ENCODE results near the gene LFNG.
"Not testable (repeated sequence)": the region's sequence is repeated elsewhere in the genome, so short reads cannot be mapped to it uniquely, and the experiment has no call there.

Gene LFNG

GRCh38 chr7:2529161-2530070, 9.8 kb downstream of the LFNG start:
- no peaks in the 10 kb centered on the region for H3K36me3 ChIP-seq (ENCODE audit: low read depth)
- H3K9me3 ChIP-seq (ENCODE audit: severe bottlenecking) = no peaks in the 10 kb centered on the region
- no peaks in the 10 kb centered on the region for H3K27me3 ChIP-seq (ENCODE audit: insufficient read depth, poor library complexity, severe bottlenecking)
- ATAC-seq (ENCODE audit: low read depth) (peak; percentile 54), DNase-seq (ENCODE audit: low spot score) (peak; percentile 71)
- no peak for TF ChIP-seq CTCF (IDR thresholded peaks at IDR 0.05; ENCODE audit: poor library complexity, severe bottlenecking)
- H3K4me3 ChIP-seq (ENCODE audit: severe bottlenecking) = no peak overlapping the region
- peaks cover 41% of the 10 kb centered on the region for H3K4me1 ChIP-seq (ENCODE audit: insufficient read depth, poor library complexity, severe bottlenecking)
- peak overlapping the region; percentile 65 for H3K27ac ChIP-seq (ENCODE audit: poor library complexity, severe bottlenecking)

- ATAC-seq (ENCODE audit: low read depth) = no peak
Observed at GRCh38 chr7:2530071-2530987, 10.8 kb downstream of the LFNG start.

GRCh38 chr7:2530994-2531795, 11.6 kb downstream of the LFNG start:
- peak; percentile 29 for DNase-seq (ENCODE audit: low spot score)
- Histone ChIP-seq H3K27ac (ENCODE audit: poor library complexity, severe bottlenecking) (peak overlapping the region; percentile 65), H3K4me1 (ENCODE audit: insufficient read depth, poor library complexity, severe bottlenecking) (peaks cover 39% of the 10 kb centered on the region)
- H3K36me3 ChIP-seq (ENCODE audit: low read depth); H3K9me3 ChIP-seq (ENCODE audit: severe bottlenecking); H3K27me3 ChIP-seq (ENCODE audit: insufficient read depth, poor library complexity, severe bottlenecking); H3K4me3 ChIP-seq (ENCODE audit: severe bottlenecking): not testable (repeated sequence)
- 0 out of 3 replicates have a peak, but pooled peaks have one; percentile 2 for ATAC-seq (ENCODE audit: low read depth)

More at GRCh38 chr7:2530071-2530987, 10.8 kb downstream of the LFNG start:
- no peak for TF ChIP-seq CTCF (IDR thresholded peaks at IDR 0.05; ENCODE audit: poor library complexity, severe bottlenecking)
- H3K27me3 ChIP-seq (ENCODE audit: insufficient read depth, poor library complexity, severe bottlenecking) = no peaks in the 10 kb centered on the region
- peak; percentile 48 for DNase-seq (ENCODE audit: low spot score)
- H3K36me3 ChIP-seq (ENCODE audit: low read depth) = no peaks in the 10 kb centered on the region
- H3K4me1 ChIP-seq (ENCODE audit: insufficient read depth, poor library complexity, severe bottlenecking) = peaks cover 39% of the 10 kb centered on the region
- H3K4me3 ChIP-seq (ENCODE audit: severe bottlenecking) = no peak overlapping the region
- no peaks in the 10 kb centered on the region for H3K9me3 ChIP-seq (ENCODE audit: severe bottlenecking)
- H3K27ac ChIP-seq (ENCODE audit: poor library complexity, severe bottlenecking) = peak overlapping the region; percentile 65

- not testable (repeated sequence) for ATAC-seq (ENCODE audit: low read depth); H3K4me3 ChIP-seq (ENCODE audit: severe bottlenecking); H3K9me3 ChIP-seq (ENCODE audit: severe bottlenecking); H3K36me3 ChIP-seq (ENCODE audit: low read depth); H3K27me3 ChIP-seq (ENCODE audit: insufficient read depth, poor library complexity, severe bottlenecking); H3K27ac ChIP-seq (ENCODE audit: poor library complexity, severe bottlenecking)
- H3K4me1 ChIP-seq (ENCODE audit: insufficient read depth, poor library complexity, severe bottlenecking) = peaks cover 39% of the 10 kb centered on the region
- DNase-seq (ENCODE audit: low spot score) = peak; percentile 46
Observed at GRCh38 chr7:2531796-2532110, 12.2 kb downstream of the LFNG start.

GRCh38 chr7:2532199-2532772, 12.7 kb downstream of the LFNG start:
- not testable (repeated sequence) for H3K36me3 ChIP-seq (ENCODE audit: low read depth); H3K27ac ChIP-seq (ENCODE audit: poor library complexity, severe bottlenecking); H3K27me3 ChIP-seq (ENCODE audit: insufficient read depth, poor library complexity, severe bottlenecking); ATAC-seq (ENCODE audit: low read depth); H3K9me3 ChIP-seq (ENCODE audit: severe bottlenecking); H3K4me3 ChIP-seq (ENCODE audit: severe bottlenecking); DNase-seq (ENCODE audit: low spot score)
- H3K4me1 ChIP-seq (ENCODE audit: insufficient read depth, poor library complexity, severe bottlenecking) = peaks cover 39% of the 10 kb centered on the region

GRCh38 chr7:2532816-2533215, 13.2 kb downstream of the LFNG start:
- peaks cover 35% of the 10 kb centered on the region for H3K4me1 ChIP-seq (ENCODE audit: insufficient read depth, poor library complexity, severe bottlenecking)
- not testable (repeated sequence) for H3K27ac ChIP-seq (ENCODE audit: poor library complexity, severe bottlenecking); H3K36me3 ChIP-seq (ENCODE audit: low read depth); H3K4me3 ChIP-seq (ENCODE audit: severe bottlenecking); ATAC-seq (ENCODE audit: low read depth); DNase-seq (ENCODE audit: low spot score); H3K9me3 ChIP-seq (ENCODE audit: severe bottlenecking); H3K27me3 ChIP-seq (ENCODE audit: insufficient read depth, poor library complexity, severe bottlenecking)

- not testable (repeated sequence) for H3K4me3 ChIP-seq (ENCODE audit: severe bottlenecking); DNase-seq (ENCODE audit: low spot score); H3K36me3 ChIP-seq (ENCODE audit: low read depth); ATAC-seq (ENCODE audit: low read depth); H3K9me3 ChIP-seq (ENCODE audit: severe bottlenecking); H3K27me3 ChIP-seq (ENCODE audit: insufficient read depth, poor library complexity, severe bottlenecking); H3K27ac ChIP-seq (ENCODE audit: poor library complexity, severe bottlenecking)
- H3K4me1 ChIP-seq (ENCODE audit: insufficient read depth, poor library complexity, severe bottlenecking) = peaks cover 30% of the 10 kb centered on the region
Observed at GRCh38 chr7:2533566-2533965, 14.0 kb downstream of the LFNG start.

GRCh38 chr7:2534214-2534613, 14.6 kb downstream of the LFNG start:
- H3K27me3 ChIP-seq (ENCODE audit: insufficient read depth, poor library complexity, severe bottlenecking); DNase-seq (ENCODE audit: low spot score); H3K9me3 ChIP-seq (ENCODE audit: severe bottlenecking); ATAC-seq (ENCODE audit: low read depth); H3K36me3 ChIP-seq (ENCODE audit: low read depth); H3K27ac ChIP-seq (ENCODE audit: poor library complexity, severe bottlenecking); H3K4me3 ChIP-seq (ENCODE audit: severe bottlenecking): not testable (repeated sequence)
- H3K4me1 ChIP-seq (ENCODE audit: insufficient read depth, poor library complexity, severe bottlenecking) = peaks cover 24% of the 10 kb centered on the region

All from RWPE2 (cell line).